ENCODE data around the gene NKD2. TPM values are rescaled to one million over a fixed set of nuclear protein-coding genes. Genes with fewer than 3 reads are reported as not detected.

NKD2 gene
- total and polyA plus RNA-seq, 10 donors, result 1.4 to 52.3 (median 14.9) TPM

DNA sequence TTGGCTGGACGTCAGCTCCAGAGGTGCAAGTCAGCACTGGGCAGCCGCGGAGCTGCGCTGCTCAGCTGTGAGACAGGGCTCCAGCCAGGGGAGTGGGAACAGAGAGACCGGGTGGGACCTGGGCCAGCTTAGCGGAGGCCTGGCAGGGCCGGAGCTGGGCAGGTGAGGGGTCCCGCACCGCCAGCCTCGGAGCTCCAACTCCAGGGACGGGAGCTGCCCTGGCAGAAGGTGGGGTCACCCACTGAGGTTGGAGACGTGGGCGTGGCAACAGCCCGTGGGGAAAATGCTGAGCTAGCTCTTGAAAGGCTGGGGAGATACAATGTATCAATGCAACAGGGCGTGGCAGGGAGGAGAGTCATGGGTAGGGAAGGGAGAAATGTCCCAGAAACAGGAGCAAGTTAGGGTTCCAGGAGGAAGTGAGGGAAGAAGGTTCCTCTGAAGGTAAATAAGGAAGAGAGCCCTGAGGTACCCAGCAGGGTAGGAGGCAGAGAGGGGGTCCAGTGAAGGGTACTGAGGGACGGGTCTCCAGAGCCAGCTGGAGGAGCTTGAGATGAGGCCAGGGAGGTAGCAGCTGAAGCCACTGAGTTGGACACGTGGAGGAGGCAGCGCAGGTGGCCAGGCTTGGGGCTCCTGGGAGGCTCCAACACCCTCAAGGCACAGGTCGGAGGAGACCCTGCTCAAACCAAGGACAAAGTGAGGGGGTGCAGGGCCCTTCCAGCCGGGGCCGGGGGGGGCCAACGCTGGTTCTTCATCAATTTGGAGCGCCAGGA, 736 bp upstream of the NKD2 start:
- intact Hi-C loops (cut with DNase I; ENCODE audit: low total_unique reads), result no loop called here
- TF ChIP-seq POLR2A (IDR thresholded peaks at IDR 0.05) (no peak), POLR2AphosphoS5 (IDR thresholded peaks at IDR 0.05) (no peak)
- TF ChIP-seq, protein P1, sequence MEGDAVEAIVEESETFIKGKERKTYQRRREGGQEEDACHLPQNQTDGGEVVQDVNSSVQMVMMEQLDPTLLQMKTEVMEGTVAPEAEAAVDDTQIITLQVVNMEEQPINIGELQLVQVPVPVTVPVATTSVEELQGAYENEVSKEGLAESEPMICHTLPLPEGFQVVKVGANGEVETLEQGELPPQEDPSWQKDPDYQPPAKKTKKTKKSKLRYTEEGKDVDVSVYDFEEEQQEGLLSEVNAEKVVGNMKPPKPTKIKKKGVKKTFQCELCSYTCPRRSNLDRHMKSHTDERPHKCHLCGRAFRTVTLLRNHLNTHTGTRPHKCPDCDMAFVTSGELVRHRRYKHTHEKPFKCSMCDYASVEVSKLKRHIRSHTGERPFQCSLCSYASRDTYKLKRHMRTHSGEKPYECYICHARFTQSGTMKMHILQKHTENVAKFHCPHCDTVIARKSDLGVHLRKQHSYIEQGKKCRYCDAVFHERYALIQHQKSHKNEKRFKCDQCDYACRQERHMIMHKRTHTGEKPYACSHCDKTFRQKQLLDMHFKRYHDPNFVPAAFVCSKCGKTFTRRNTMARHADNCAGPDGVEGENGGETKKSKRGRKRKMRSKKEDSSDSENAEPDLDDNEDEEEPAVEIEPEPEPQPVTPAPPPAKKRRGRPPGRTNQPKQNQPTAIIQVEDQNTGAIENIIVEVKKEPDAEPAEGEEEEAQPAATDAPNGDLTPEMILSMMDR (IDR thresholded peaks at IDR 0.05 in 8 of 11, conservative IDR thresholded peaks at IDR 0.05 in 3 of 11), result no peak
- H3K4me1 ChIP-seq, result peaks cover 8 to 72% (median 46%) of the 10 kb centered on the region in 6 donors

GRCh38 chr5:1009359-1010180, 968 bp downstream of the NKD2 start:
- peak; percentile 70 for DNase-seq
- Histone ChIP-seq H3K4me3 (peak overlapping the region; percentile 33 to 71 (median 46)), H3K9me3 (no peaks in the 10 kb centered on the region), H3K36me3 (no peaks in the 10 kb centered on the region), H3K27me3 (replicated peaks in 1 of 7) (peaks cover 0 to 95% (median 54%) of the 10 kb centered on the region in 7 donors), H3K27ac (peak overlapping the region in 7 of 8 donors; percentile 2 to 79 (median 66)), H3K4me1 (peaks cover 8 to 59% (median 39%) of the 10 kb centered on the region in 6 donors)
- WGBS, 5 donors, result 11 to 37% (median 14%) methylated on average over 11 to 70 of the region's 70 CpGs
- TF ChIP-seq, protein P1 (IDR thresholded peaks at IDR 0.05 in 8 of 11, conservative IDR thresholded peaks at IDR 0.05 in 3 of 11), result peak in 1 of 11 experiments; percentile 8
- TF ChIP-seq POLR2A (IDR thresholded peaks at IDR 0.05) (no peak), POLR2AphosphoS5 (IDR thresholded peaks at IDR 0.05) (no peak)
- intact Hi-C loops (cut with DNase I; ENCODE audit: low total_unique reads), result no loop called here

More for the DNA sequence above, 736 bp upstream of the NKD2 start:
- 59 to 72% (median 65%) methylated on average over 23 of the region's 23 CpGs for WGBS, 5 donors
- Histone ChIP-seq H3K36me3 (no peaks in the 10 kb centered on the region), H3K4me3 (peak overlapping the region in 3 of 8 donors; percentile 48 to 71 (median 60)), H3K9me3 (no peaks in the 10 kb centered on the region), H3K27ac (peak overlapping the region in 3 of 8 donors; percentile 7 to 28 (median 11)), H3K27me3 (replicated peaks in 1 of 7) (peaks cover 0 to 100% (median 54%) of the 10 kb centered on the region in 7 donors)
- peak; percentile 74 for DNase-seq

GRCh38 chr5:1010181-1010510, 1.5 kb downstream of the NKD2 start:
- WGBS, 5 donors, result 32 to 52% (median 49%) methylated on average over 4 of the region's 4 CpGs
- intact Hi-C loops (cut with DNase I; ENCODE audit: low total_unique reads), result no loop called here
- H3K4me1 ChIP-seq, result peaks cover 6 to 53% (median 33%) of the 10 kb centered on the region in 6 donors
- H3K4me3 ChIP-seq, result peak overlapping the region in 6 of 8 donors; percentile 45 to 71 (median 48)
- DNase-seq, result peak; percentile 61
- H3K27me3 ChIP-seq (replicated peaks in 1 of 7), result peaks cover 0 to 89% (median 48%) of the 10 kb centered on the region in 7 donors
- no peaks in the 10 kb centered on the region for H3K36me3 ChIP-seq
- H3K9me3 ChIP-seq, result no peaks in the 10 kb centered on the region
- peak overlapping the region in 4 of 8 donors; percentile 42 to 79 (median 68) for H3K27ac ChIP-seq
- TF ChIP-seq POLR2A (IDR thresholded peaks at IDR 0.05), result no peak
- TF ChIP-seq POLR2AphosphoS5 (IDR thresholded peaks at IDR 0.05), result no peak
- TF ChIP-seq, protein P1 (IDR thresholded peaks at IDR 0.05 in 8 of 11, conservative IDR thresholded peaks at IDR 0.05 in 3 of 11), result no peak
